ENCODE measurements around the gene GRIA4. TPM values are rescaled to one million over a fixed set of nuclear protein-coding genes. Genes with fewer than 3 reads are reported as not detected.

Gene GRIA4
- total RNA-seq, 4 donors from 2014 or later, result not detected

DNA sequence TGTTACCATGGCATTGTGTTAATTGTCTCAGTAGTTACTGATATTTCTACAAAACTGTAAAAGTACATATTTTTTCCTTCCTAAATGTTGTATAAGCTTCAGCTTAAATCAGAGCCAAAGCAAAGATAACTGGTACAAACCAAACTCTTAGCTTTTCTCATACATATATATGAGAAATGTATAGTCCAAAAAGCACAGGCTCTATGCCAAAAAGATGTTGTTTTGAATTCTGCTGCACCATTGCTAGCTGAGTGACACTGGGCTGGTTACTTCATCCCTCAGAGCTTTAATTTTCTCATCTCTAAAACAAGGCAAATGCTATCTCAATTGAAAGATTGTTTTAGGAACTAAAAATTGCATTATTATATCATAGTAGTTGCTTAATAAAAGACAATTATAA, 6.7 kb upstream of the GRIA4 start:
- Histone ChIP-seq H3K4me3 (no peak overlapping the region), H3K27ac (no peak overlapping the region), H3K36me3 (no peaks in the 10 kb centered on the region), H3K27me3 (no peaks in the 10 kb centered on the region), H3K4me1 (no peaks in the 10 kb centered on the region), H3K9me3 (no peaks in the 10 kb centered on the region)
- no peak for DNase-seq (ENCODE audit: low spot score in 2 of 2)
- TF ChIP-seq POLR2A (IDR thresholded peaks at IDR 0.05), result no peak

DNA sequence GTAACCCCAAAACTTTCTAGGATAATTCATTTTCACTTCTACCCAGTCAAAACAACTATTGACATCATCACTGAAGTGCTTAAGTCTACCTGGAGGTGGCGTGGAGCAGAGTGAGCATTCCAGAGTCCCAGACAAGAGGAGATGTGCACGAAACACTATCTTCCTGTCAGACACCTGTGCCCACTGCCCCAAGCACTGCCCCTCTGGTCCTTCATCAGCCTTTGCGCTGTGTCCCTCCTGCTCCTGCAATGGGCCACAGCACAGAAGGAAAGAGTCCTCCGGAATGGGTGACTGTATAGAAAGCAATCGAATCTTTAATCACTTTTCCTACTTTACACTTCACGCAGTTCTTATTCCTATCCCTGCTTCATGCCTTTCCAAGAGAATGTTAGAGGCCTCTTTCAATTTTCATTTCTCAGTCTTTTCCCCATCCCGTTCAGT, 512 bp upstream of the GRIA4 start:
- no peak for DNase-seq (ENCODE audit: low spot score in 2 of 2)
- TF ChIP-seq POLR2A (IDR thresholded peaks at IDR 0.05), result no peak
- TF ChIP-seq, protein P1, sequence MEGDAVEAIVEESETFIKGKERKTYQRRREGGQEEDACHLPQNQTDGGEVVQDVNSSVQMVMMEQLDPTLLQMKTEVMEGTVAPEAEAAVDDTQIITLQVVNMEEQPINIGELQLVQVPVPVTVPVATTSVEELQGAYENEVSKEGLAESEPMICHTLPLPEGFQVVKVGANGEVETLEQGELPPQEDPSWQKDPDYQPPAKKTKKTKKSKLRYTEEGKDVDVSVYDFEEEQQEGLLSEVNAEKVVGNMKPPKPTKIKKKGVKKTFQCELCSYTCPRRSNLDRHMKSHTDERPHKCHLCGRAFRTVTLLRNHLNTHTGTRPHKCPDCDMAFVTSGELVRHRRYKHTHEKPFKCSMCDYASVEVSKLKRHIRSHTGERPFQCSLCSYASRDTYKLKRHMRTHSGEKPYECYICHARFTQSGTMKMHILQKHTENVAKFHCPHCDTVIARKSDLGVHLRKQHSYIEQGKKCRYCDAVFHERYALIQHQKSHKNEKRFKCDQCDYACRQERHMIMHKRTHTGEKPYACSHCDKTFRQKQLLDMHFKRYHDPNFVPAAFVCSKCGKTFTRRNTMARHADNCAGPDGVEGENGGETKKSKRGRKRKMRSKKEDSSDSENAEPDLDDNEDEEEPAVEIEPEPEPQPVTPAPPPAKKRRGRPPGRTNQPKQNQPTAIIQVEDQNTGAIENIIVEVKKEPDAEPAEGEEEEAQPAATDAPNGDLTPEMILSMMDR (IDR thresholded peaks at IDR 0.05), result no peak
- TF ChIP-seq EP300 (IDR thresholded peaks at IDR 0.05), result no peak
- Histone ChIP-seq H3K27me3 (peaks cover 0 to 26% of the 10 kb centered on the region in 2 donors), H3K36me3 (no peaks in the 10 kb centered on the region), H3K4me3 (peak overlapping the region in 2 of 4 donors; percentile 31 to 56), H3K27ac (no peak overlapping the region), H3K4me1 (peaks cover 0 to 26% (median 2%) of the 10 kb centered on the region in 4 donors), H3K9me3 (no peaks in the 10 kb centered on the region)
- 15 to 32% methylated on average over 7 of the region's 7 CpGs for WGBS, 2 donors

DNA sequence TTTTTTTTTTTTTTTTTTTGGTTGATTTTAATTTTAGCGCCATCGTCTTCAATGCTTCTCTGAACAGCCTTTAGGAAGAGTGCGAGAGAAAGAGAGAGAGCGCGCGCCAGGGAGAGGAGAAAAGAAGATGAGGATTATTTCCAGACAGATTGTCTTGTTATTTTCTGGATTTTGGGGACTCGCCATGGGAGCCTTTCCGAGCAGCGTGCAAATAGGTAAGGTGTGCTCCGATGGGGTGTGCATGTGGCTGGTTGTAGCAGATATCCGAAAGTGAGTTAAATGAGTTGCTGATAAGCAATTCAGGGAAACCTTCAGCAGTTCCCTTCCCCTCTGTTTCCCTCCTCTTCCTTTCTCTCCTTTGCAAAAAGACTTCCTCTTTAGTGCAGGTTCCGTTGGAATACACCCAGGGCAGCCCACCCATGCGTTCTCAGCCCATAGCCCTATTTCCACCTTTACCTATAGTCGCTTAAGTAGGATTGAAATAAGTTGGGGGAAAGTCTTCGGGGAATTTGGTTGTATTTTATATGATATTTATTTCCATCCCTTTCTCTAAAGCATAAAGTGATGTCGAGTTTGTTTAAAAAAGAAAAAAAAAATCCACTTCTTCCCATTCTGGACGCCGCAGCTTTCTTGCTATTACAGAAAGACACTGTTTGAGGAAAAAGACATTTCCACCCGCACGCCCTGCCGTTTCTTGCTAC, 1.1 kb downstream of the GRIA4 start:
- Histone ChIP-seq H3K27ac (no peak overlapping the region), H3K27me3 (peaks cover 0 to 26% of the 10 kb centered on the region in 2 donors), H3K36me3 (no peaks in the 10 kb centered on the region), H3K4me1 (peaks cover 0 to 26% (median 2%) of the 10 kb centered on the region in 4 donors), H3K9me3 (no peaks in the 10 kb centered on the region), H3K4me3 (peak overlapping the region in 3 of 4 donors; percentile 9 to 56 (median 11))
- DNase-seq (ENCODE audit: low spot score in 2 of 2), result no peak
- WGBS, 2 donors, result 5 to 8% methylated on average over 21 of the region's 21 CpGs
- TF ChIP-seq POLR2A (IDR thresholded peaks at IDR 0.05), result no peak
- TF ChIP-seq EP300 (IDR thresholded peaks at IDR 0.05), result no peak
- TF ChIP-seq, protein P1 (IDR thresholded peaks at IDR 0.05), result no peak

DNA sequence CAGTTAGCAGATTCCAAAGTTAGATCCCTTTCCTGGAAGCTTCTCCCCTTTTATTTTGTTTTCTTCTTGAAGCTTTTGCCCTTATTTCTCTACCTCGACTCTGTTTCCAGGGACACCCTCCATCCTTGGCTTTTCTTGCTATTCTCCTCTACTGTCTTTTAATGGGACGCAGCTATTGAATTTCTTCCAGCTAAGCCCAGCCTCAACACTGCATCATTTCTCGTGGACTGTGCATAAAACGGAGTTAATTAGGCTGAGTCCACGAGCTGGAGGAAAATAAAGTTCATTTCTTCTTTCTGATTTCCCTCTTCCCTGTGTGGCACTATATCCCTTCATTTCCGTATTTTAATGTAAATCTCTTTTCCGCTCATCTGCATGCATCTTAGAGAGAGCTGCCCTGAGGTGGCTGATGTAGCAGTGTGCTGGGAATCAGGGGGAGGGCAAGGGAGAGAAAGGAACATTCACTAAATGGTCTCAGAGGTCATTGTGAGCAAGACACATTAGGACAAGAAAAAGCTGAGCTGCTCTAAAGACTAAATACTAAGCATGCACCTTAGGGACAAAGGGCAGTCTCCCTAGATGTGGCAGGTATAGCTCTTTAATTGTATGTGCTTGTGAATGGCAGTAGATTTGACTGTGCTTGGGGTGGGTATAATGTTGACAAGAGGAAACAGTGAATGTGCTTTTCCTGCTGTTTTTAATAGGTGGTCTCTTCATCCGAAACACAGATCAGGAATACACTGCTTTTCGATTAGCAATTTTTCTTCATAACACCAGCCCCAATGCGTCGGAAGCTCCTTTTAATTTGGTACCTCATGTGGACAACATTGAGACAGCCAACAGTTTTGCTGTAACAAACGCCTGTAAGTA, 1.9 kb downstream of the GRIA4 start:
- peaks cover 0 to 26% of the 10 kb centered on the region in 2 donors for H3K27me3 ChIP-seq
- peaks cover 0 to 26% (median 2%) of the 10 kb centered on the region in 4 donors for H3K4me1 ChIP-seq
- no peak overlapping the region for H3K27ac ChIP-seq
- TF ChIP-seq EP300 (IDR thresholded peaks at IDR 0.05), result no peak
- no peak for TF ChIP-seq POLR2A (IDR thresholded peaks at IDR 0.05)
- TF ChIP-seq, protein P1 (IDR thresholded peaks at IDR 0.05), result no peak
- peak overlapping the region in 2 of 4 donors; percentile 7 to 11 for H3K4me3 ChIP-seq
- DNase-seq (ENCODE audit: low spot score in 2 of 2), result no peak
- WGBS, 2 donors, result 41 to 44% methylated on average over 12 of the region's 12 CpGs
- no peaks in the 10 kb centered on the region for H3K9me3 ChIP-seq
- no peaks in the 10 kb centered on the region for H3K36me3 ChIP-seq

DNA sequence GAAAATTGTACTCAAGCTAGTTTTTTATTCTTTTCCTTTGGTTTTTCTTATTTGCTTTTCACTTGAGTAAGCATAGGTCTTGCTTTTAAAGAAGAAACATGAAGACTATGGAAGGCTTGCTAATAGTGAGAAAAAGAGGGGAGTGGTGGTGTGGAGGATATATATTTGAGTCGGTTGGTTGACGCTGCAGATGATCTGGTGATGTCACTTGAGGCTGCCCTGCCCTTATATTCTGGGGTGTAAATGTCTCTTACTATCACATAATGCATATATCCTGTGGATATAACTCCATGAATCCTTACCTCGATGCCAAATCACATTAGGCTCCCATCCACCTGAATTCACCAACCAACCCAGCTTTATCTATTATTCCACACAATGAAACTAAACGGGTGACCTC, 2.9 kb downstream of the GRIA4 start:
- Histone ChIP-seq H3K9me3 (no peaks in the 10 kb centered on the region), H3K27ac (no peak overlapping the region), H3K27me3 (peaks cover 0 to 26% of the 10 kb centered on the region in 2 donors), H3K4me3 (no peak overlapping the region), H3K36me3 (no peaks in the 10 kb centered on the region), H3K4me1 (peaks cover 0 to 26% (median 2%) of the 10 kb centered on the region in 4 donors)
- no peak for TF ChIP-seq EP300 (IDR thresholded peaks at IDR 0.05)
- TF ChIP-seq, protein P1 (IDR thresholded peaks at IDR 0.05), result no peak
- TF ChIP-seq POLR2A (IDR thresholded peaks at IDR 0.05), result no peak
- WGBS, 2 donors, result 89 to 90% methylated on average over 4 of the region's 4 CpGs
- no peak for DNase-seq (ENCODE audit: low spot score in 2 of 2)
